Hepatocyte (in vitro differentiated cells): Measurements from ENCODE around the gene AHCY. TPM values are rescaled to one million over a fixed set of nuclear protein-coding genes. Genes with fewer than 3 reads are reported as not detected.
A peak's percentile ranks its signal among the peaks of the same experiment; 100 is the strongest.
"Not testable (repeated sequence)": the region's sequence is repeated elsewhere in the genome, so short reads cannot be mapped to it uniquely, and the experiment has no call there.

Experiments used
- DNase-seq: peaks from one replicate; pipeline ENCODE4 v3.0.0-alpha.2; 2016; ENCODE audit warnings: low spot score
- H2AFZ ChIP-seq: fragments of 200-600 bp; sonication (generic); 2 replicates; pipeline ENCODE4 v1.6.0; 2016; ENCODE audit warnings: antibody characterized with exemption, mild to moderate bottlenecking
- H3K27ac ChIP-seq: fragments of 200-600 bp; sonication (generic); 2 replicates; pipeline ENCODE4 v1.5.1; 2016; ENCODE audit warnings: mild to moderate bottlenecking
- H3K27me3 ChIP-seq: fragments of 200-600 bp; sonication (generic); 2 replicates; pipeline ENCODE4 v1.6.1; 2016
- H3K36me3 ChIP-seq: fragments of 200-600 bp; sonication (generic); replicated peaks from 2 replicates; pipeline ENCODE4 v1.5.1; 2016; ENCODE audit warnings: low read depth; ENCODE audit not compliant: insufficient read depth
- H3K4me1 ChIP-seq: fragments of 200-600 bp; sonication (generic); 2 replicates; pipeline ENCODE4 v1.5.1; 2016; ENCODE audit warnings: mild to moderate bottlenecking, moderate library complexity; ENCODE audit not compliant: insufficient read depth
- H3K4me2 ChIP-seq: fragments of 200-600 bp; sonication (generic); 2 replicates; pipeline ENCODE4 v1.6.0; 2016
- H3K4me3 ChIP-seq: fragments of 200-600 bp; sonication (generic); 2 replicates; pipeline ENCODE4 v1.5.1; 2016; ENCODE audit warnings: mild to moderate bottlenecking
- H3K79me2 ChIP-seq: fragments of 200-600 bp; sonication (generic); 2 replicates; pipeline ENCODE4 v1.6.0; 2017; ENCODE audit warnings: mild to moderate bottlenecking
- H3K9me2 ChIP-seq: fragments of 200-600 bp; sonication (generic); replicated peaks from 2 replicates; pipeline ENCODE4 v1.6.0; 2017; ENCODE audit warnings: mild to moderate bottlenecking; ENCODE audit not compliant: insufficient read depth
- H3K9me3 ChIP-seq: fragments of 200-600 bp; sonication (generic); 2 replicates; pipeline ENCODE4 v1.5.1; 2016; ENCODE audit warnings: low read depth, mild to moderate bottlenecking
- H4K20me1 ChIP-seq: fragments of 200-600 bp; sonication (generic); 2 replicates; pipeline ENCODE4 v1.6.0; 2016; ENCODE audit warnings: mild to moderate bottlenecking; ENCODE audit not compliant: insufficient read depth, poor library complexity, severe bottlenecking
- CTCF ChIP-seq: fragments of 200-600 bp; sonication (generic); IDR thresholded peaks from 2 replicates; pipeline ENCODE4 v1.5.1; 2016; ENCODE audit warnings: antibody characterized with exemption, mild to moderate bottlenecking; ENCODE audit not compliant: poor library complexity
- EZH2 ChIP-seq: fragments of 200-600 bp; sonication (generic); IDR thresholded peaks from 2 replicates; pipeline ENCODE4 v1.6.1; 2016; ENCODE audit warnings: antibody characterized with exemption, mild to moderate bottlenecking, borderline replicate concordance
- EZH2phosphoT487 ChIP-seq: fragments of 200-600 bp; sonication (generic); IDR thresholded peaks from one replicate; pipeline ENCODE4 v1.6.1; 2018; ENCODE audit warnings: antibody characterized with exemption, mild to moderate bottlenecking, low read depth, moderate library complexity; ENCODE audit not compliant: unreplicated experiment, severe bottlenecking
- WGBS: methylation state at CpG from one replicate; pipeline ENCODE4 v1.1.6; 2016; ENCODE audit warnings: low lambda C conversion rate; ENCODE audit errors: missing lambda C conversion rate; 5-methylcytosine and 5-hydroxymethylcytosine counted together
- polyA plus RNA-seq: library from polyadenylated mRNA; unstranded; fragments of >200 nt; fragmentation: Nextera tagmentation; extraction: Ambion mirVana; gene quantifications from 2 replicates; pipeline ENCODE4 v1.2.1, GENCODE V29; 2016
- total RNA-seq: library from RNA; depleted of rRNA; stranded (reverse); fragments of >200 nt; gene quantifications from 2 replicates; pipeline ENCODE4 v1.2.3, GENCODE V29; 2014

AHCY gene
- total and polyA plus RNA-seq, 2 experiments from 2014 or later: 81.1 to 124 TPM

- no peak overlapping the region for H3K4me2 ChIP-seq
- H3K27me3 ChIP-seq: no peaks in the 10 kb centered on the region
- no peaks in the 10 kb centered on the region for H3K36me3 ChIP-seq
- H3K79me2 ChIP-seq: no peaks in the 10 kb centered on the region
- H4K20me1 ChIP-seq: no peaks in the 10 kb centered on the region
- no peak overlapping the region for H3K4me3 ChIP-seq
- 84% methylated on average over 5 of the region's 5 CpGs for WGBS
- H3K4me1 ChIP-seq: peaks cover 7% of the 10 kb centered on the region
- no peak for DNase-seq
- TF ChIP-seq EZH2 (no peak), EZH2phosphoT487 (no peak), CTCF (no peak)
- H3K9me3 ChIP-seq: no peaks in the 10 kb centered on the region
- no peak overlapping the region for H2AFZ ChIP-seq
- H3K9me2 ChIP-seq: no peaks in the 10 kb centered on the region
- H3K27ac ChIP-seq: no peak overlapping the region
Observed at GRCh38 chr20:34260208-34260942, 42.8 kb downstream of the AHCY start.

DNA sequence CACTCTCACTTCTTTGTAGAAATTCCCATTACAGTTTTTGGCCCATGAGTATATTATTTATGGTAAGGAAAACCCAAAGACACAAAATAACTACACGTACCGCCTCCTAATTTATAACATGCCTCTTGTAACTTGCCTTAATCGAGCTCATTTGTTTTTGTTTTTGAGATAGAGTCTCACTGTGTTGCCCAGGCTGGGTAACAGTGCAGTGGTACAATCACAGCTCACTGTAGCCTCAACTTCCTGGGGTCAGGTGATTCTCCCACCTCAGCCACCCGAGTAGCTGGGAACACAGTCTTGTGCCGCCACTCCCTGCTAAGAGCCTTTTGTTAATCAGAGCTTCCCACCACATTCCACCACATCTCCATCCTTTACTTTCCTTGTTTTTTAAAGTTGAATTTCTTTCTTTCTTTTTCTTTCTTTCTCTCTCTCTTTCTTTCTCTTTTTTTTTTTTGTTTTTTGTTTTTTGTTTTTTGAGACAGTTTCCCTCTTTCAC lies 46.5 kb downstream of the AHCY start:
- TF ChIP-seq EZH2: no peak
- TF ChIP-seq CTCF: no peak
- no peak for TF ChIP-seq EZH2phosphoT487
- no peaks in the 10 kb centered on the region for H3K36me3 ChIP-seq
- H3K4me2 ChIP-seq: no peak overlapping the region
- H3K27ac ChIP-seq: no peak overlapping the region
- H4K20me1 ChIP-seq: no peaks in the 10 kb centered on the region
- DNase-seq: no peak
- no peaks in the 10 kb centered on the region for H3K4me1 ChIP-seq
- no peaks in the 10 kb centered on the region for H3K9me2 ChIP-seq
- H3K4me3 ChIP-seq: no peak overlapping the region
- H3K79me2 ChIP-seq: no peaks in the 10 kb centered on the region
- H3K27me3 ChIP-seq: no peaks in the 10 kb centered on the region
- H2AFZ ChIP-seq: no peak overlapping the region
- no peaks in the 10 kb centered on the region for H3K9me3 ChIP-seq
- 87% methylated on average over 5 of the region's 5 CpGs for WGBS

GRCh38 chr20:34254979-34255378 lies 48.2 kb downstream of the AHCY start:
- no peak overlapping the region for H3K4me2 ChIP-seq
- H3K9me2 ChIP-seq: no peaks in the 10 kb centered on the region
- no peaks in the 10 kb centered on the region for H3K4me1 ChIP-seq
- 63% methylated on average over 1 of the region's 1 CpG for WGBS
- DNase-seq: no peak
- H4K20me1 ChIP-seq: no peaks in the 10 kb centered on the region
- no peaks in the 10 kb centered on the region for H3K27me3 ChIP-seq
- no peak overlapping the region for H2AFZ ChIP-seq
- H3K27ac ChIP-seq: peak overlapping the region; percentile 52
- no peak for TF ChIP-seq EZH2phosphoT487
- no peak for TF ChIP-seq EZH2
- no peak for TF ChIP-seq CTCF
- H3K79me2 ChIP-seq: no peaks in the 10 kb centered on the region
- no peaks in the 10 kb centered on the region for H3K9me3 ChIP-seq
- H3K36me3 ChIP-seq: no peaks in the 10 kb centered on the region
- H3K4me3 ChIP-seq: no peak overlapping the region

DNA sequence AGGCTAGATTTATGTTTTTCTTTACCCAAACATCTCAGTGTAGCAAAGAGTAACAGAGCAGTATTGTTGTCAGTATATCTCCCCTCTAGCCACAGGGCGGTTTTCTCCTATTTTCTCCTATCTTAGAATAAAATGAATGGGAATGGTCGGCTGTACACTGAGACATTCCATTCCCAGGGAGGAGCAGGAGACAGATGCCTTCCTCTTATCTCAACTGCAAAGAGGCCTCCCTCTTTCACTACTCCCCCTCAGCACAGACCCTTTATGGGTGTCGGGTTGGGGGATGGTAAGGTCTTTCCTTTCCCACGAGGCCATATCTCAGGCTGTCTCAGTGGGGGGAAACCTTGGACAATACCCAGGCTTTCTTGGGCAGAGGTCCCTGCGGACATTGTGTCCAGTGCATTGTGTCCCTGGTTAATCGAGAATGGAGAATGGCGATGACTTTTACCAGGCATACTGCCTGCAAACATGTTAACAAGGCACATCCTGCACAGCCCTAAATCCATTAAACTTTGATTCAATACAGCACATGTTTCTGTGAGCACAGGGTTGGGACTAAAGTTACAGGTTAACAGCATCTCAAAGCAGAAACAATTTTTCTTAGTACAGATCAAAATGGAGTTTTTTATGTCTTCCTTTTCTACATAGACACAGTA lies 50.6 kb downstream of the AHCY start:
- 36% methylated on average over 7 of the region's 7 CpGs for WGBS
- H3K27me3 ChIP-seq, H3K9me2 ChIP-seq, H3K27ac ChIP-seq, DNase-seq, H3K79me2 ChIP-seq, H3K9me3 ChIP-seq, H3K36me3 ChIP-seq, H3K4me2 ChIP-seq, H2AFZ ChIP-seq, H3K4me3 ChIP-seq, H4K20me1 ChIP-seq, H3K4me1 ChIP-seq: not testable (repeated sequence)
